Measurements from ENCODE around the gene IRX5. TPM values are rescaled to one million over a fixed set of nuclear protein-coding genes. Genes with fewer than 3 reads are reported as not detected.

Gene IRX5
- under 1 TPM in 2 of 3 donors, not detected in 1; 0.06 to 0.24 TPM for polyA plus RNA-seq

DNA sequence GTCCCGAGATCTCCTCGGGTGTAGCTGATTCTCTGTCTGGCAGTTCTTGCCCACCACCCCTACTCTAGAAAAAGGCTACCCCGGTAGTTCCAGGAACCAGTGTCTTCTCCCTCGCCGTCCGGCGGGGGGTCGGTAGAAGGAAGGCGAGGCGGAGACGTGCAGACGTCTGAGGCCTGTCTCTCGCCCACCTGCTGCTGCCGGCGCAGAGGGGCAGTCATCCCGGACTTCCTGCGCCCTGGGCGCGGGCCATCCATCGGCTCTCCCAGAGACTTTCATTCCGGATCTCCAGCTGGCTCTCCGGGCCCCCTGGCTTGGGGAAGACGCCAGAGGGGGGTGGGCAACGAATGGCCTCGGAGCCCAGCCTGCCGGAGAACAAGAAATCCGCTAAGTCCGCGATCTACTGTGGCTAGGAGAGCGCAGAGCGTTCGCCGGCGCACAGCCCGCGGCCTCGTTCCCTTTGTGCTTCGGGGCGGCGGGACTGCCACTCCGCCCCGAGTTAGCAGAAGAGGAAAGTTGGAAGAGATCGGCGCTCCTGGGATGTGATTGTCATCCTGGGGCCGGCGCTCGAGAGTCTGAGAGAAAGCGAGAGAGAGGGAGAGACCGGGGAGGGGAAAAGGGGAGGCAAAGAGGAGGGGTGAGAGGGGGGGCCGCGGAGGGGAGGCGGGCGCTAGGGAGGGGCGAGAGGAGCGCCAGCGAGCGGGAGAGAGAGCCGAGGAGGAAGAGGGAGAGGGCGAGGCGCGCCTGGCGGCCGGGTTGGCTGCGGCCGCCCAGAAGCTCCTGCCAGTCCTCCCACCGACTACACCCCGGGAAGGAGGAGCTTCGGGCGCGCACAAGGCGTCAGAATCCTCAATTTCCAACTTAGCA lies at the start of gene IRX5:
Gene IRX5 (plus strand): TSS at position 861 of the 864 bp plus-strand sequence. CDS start 334 bp downstream, outside the sequence.
- 1% methylated on average over 66 to 71 of the region's 71 CpGs for WGBS, 3 donors
- H3K27ac ChIP-seq (ENCODE audit: low read depth, low read length) = no peak within 1 kb of the TSS

DNA sequence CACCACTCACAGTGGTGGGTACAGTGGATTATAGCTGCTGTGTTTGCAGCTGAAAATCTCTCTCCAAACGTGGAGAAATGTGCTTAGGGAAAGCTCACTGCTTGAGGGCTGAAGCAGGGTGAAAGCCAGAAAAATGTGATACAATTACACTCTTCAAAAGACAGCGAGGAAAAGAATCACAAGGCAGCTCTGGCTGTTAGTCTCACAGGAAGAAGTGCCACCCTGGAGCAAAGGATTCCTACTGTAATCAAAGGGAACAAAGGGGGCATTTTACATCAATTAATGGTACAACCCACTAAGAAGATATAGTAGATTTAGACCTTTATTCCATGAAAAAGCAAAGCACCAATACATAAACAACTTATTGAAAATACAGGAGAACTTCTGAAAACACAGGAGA lies 48.1 kb upstream of the IRX5 start:
- WGBS, 3 donors = 39 to 56% (median 49%) methylated on average over 2 of the region's 2 CpGs

DNA sequence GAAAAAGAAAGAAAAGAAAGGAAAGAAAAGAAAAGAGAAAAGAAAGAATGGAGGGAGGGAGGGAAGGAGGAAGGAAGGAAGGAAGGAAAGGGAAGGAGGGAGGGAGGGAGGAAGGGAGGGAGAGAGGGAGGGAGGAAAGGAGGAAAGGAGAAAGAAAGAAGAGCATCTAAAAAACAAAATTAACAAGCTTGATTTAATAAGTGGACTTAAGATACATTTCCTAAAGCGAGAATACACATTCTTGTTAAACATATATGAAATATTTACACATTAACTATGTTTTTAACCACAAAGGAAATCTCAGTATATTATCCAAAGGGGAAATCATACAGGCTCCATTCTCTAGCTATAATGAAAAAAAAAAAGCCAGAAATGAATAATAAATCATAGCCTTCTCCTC lies 47.3 kb upstream of the IRX5 start:
- H3K27ac ChIP-seq (ENCODE audit: low read depth, low read length) = no peak overlapping the region
- WGBS, 3 donors = 84 to 94% (median 88%) methylated on average over 1 of the region's 1 CpG

More for the DNA sequence above, 48.1 kb upstream of the IRX5 start:
- no peak overlapping the region for H3K27ac ChIP-seq (ENCODE audit: low read depth, low read length)

DNA sequence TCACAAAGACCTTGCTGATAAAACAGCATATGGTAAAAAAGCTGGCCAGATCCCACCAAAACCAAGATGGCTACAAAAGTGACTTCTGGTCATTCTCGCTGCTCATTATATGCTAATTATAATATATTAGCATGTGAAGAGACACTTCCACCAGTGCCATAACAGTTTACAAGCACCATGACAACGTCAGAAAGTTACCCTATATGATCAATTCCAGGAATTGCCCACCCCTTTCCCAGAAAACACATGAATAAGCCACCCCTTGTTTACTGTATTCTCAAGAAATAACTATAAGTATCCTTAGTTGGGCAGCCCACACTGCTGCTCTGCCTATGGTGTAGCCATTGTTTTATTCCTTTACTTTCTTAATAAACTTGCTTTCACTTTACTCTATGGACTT lies 44.6 kb upstream of the IRX5 start:
- no peak overlapping the region for H3K27ac ChIP-seq (ENCODE audit: low read depth, low read length)
- WGBS, 3 donors = 71 to 88% (median 80%) methylated on average over 2 of the region's 2 CpGs

DNA sequence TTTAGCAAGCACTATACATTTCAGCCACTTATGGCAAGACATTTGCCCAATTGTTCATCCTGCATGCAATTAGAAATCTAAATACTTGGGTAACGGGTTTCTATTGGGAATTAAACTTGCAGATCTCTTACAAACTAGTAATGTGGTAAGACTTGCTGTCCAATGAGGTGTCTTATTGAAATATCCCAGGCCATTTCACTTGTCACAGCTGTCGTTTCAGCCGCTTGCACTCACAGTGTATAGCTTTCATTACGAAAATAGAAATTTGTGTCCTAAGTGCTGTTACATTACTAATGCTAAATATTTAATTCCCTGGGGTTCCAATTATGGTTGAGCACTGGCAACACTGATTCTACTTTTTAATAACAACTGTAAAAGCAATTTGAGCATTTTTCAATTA lies 40.3 kb upstream of the IRX5 start:
- no peak overlapping the region for H3K27ac ChIP-seq (ENCODE audit: low read depth, low read length)
- 70 to 71% (median 71%) methylated on average over 4 of the region's 4 CpGs for WGBS, 3 donors

DNA sequence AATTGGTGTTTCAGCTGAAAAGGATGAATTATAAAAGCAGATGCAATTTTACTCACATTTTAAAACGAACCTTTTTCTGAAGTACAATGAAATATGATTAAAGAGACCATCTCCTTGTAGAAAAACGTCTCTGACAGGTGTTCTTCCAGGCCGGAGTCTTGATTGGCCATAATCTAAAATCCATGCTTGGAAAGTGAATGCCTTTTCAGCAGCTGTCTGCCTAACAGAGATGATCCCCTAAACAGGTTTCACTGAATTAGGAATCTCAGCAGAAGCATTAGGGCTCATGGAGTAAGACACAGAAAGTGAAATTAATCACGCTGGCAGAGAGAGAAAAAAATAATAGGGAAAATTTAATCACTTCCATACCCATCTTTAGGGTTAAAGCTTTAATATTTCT lies 39.3 kb upstream of the IRX5 start:
- 53 to 66% (median 64%) methylated on average over 4 of the region's 4 CpGs for WGBS, 3 donors
- H3K27ac ChIP-seq (ENCODE audit: low read depth, low read length) = no peak overlapping the region

DNA sequence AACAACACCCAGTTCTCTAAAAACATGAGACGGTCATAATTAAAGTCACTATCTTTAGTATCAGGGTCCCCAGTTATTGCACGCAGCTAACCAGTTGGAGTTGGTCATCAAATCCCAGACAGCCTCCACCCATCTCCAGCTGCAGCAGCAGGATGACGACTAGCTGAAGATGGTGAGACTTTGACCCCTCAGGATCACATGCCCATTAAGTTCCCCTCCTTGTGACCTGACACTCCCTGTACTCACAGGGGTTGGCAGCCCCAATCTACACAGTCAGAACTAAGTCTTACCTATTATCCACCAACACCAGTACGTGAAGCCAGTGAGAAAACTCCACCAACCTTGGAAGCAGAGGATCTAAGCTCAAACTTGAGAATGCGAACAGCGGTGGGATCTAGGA lies 37.7 kb upstream of the IRX5 start:
- WGBS, 3 donors = 79 to 87% (median 87%) methylated on average over 6 of the region's 6 CpGs
- no peak overlapping the region for H3K27ac ChIP-seq (ENCODE audit: low read depth, low read length)

DNA sequence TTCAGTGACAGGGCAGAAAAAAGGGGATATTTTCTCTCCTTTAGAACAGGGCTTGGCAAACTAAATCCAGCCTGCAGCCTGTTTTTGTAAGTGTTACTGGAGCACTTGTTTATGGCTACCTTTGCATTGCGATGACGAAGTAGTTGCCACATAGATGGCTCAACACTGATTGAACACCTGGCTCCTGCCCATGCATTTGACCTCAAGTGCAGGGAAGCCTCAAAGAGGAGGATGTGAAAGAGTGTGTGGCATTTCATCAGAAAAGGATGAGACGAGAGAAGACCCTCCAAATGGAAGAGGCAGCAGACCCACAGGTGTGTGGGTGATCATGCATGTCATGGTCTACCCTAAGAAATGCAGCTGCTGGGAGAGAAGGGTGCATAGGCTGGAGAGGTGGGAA lies 32.7 kb upstream of the IRX5 start:
- no peak overlapping the region for H3K27ac ChIP-seq (ENCODE audit: low read depth, low read length)
- WGBS, 3 donors = 72 to 83% (median 83%) methylated on average over 3 of the region's 3 CpGs

DNA sequence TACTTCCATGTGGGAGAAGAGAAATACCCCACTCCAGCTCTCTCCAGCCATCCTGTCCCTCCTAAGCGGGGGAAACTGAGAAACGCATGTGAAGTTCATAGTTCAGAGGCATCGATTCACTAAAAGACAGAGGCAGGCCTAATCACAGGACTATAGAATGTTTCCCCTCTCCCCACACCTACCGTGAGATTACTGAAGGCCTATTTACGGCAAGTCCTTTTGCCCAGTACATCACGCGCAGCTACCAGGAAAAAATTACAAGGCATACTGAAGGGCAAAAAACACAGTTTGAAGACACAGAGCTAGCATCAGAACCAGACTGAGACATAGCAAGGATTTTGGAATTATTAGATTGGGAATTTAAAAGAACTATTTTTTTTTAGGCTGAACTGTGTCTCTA lies 29.1 kb upstream of the IRX5 start:
- 91 to 95% (median 93%) methylated on average over 7 of the region's 7 CpGs for WGBS, 3 donors
- no peak overlapping the region for H3K27ac ChIP-seq (ENCODE audit: low read depth, low read length)

DNA sequence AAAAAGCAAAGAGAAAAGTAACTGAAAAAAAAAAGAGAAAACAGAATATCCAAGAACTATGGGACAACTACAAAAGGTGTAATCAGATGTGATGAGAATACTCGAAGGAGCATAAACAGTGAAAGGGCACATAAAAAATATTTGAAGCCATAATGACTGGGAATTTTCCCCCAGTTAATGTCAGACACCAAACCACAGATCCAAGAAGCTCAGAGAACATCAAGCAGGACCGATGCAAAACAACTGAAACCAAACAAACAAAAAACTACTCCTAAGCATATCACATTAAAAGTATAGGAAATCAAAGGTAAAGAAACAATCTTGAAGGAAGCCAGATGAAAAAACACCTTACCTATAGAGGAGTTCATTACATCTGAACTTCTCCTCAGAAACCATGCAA lies 27.6 kb upstream of the IRX5 start:
- 85 to 95% (median 93%) methylated on average over 2 of the region's 2 CpGs for WGBS, 3 donors
- no peak overlapping the region for H3K27ac ChIP-seq (ENCODE audit: low read depth, low read length)

DNA sequence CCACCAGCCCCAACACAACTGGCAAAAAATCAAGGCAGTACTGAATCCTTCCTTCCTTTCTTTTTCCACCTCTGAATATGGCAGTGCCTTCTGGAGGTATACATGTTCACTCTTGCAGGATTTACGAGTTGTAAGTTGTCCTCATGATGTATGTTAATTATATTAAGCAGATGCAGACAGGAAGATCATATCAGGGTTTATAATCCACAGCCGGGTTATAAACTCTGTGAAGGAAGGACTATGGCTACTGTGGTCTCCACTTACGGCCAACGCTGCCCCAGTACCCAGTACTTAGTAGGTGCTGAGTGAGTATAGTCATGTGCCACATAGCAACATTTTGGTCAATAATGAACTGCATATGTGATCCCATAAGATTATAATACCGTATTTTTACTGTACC lies 19.6 kb upstream of the IRX5 start:
- 75 to 83% (median 82%) methylated on average over 5 of the region's 5 CpGs for WGBS, 3 donors

DNA sequence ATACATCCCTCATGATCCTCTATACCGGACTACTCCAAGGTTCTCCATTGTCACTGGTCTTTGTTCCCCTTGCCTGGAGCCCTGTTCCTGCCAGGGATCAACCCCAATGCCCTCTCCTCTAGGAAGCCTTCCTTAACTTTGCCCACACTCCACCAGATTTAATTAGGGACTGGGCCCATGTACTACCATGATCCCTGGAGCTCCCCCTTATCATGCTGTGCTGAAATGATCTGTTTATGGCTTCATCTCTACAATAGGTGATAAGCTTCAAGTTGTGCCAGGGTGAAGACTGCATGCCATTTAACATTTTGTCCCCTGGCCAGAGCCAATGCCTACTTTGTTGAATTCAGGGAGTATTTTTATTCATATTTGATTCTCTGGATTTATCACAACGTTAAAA lies 17.9 kb upstream of the IRX5 start:
- H3K27ac ChIP-seq (ENCODE audit: low read depth, low read length) = no peak overlapping the region
- 83 to 84% (median 83%) methylated on average over 2 of the region's 2 CpGs for WGBS, 3 donors

More for the DNA sequence above, 19.6 kb upstream of the IRX5 start:
- H3K27ac ChIP-seq (ENCODE audit: low read depth, low read length) = no peak overlapping the region

DNA sequence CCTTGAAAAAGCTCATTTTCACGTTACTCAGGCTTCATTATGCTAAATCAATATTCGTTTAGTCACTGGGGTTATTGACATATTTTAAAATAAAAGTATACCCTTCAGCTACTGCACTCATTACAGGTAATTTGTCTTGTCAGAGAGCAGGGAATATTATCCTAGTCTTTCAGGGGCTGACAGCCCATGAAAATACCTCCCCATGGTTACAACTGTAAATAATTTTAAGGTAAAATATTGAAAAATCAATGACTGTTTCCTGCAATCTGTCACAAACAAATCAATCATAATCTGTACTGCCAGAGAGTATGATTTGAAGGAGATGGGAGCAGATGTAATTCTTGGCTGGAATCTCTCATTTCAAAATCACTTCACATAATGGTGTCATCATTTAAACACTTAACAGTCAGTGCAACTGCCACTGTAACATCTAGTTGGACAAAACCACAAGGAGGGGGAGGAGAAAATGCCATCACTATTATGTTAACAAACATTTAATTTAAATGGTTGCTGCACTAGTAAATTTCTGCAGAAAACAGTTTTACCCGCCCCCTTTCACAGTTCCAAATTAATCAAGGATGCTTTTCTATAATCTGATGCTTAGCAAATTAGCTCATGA lies 9.3 kb upstream of the IRX5 start:
- 77 to 92% (median 83%) methylated on average over 3 of the region's 3 CpGs for WGBS, 3 donors
- no peak overlapping the region for H3K27ac ChIP-seq (ENCODE audit: low read depth, low read length)

DNA sequence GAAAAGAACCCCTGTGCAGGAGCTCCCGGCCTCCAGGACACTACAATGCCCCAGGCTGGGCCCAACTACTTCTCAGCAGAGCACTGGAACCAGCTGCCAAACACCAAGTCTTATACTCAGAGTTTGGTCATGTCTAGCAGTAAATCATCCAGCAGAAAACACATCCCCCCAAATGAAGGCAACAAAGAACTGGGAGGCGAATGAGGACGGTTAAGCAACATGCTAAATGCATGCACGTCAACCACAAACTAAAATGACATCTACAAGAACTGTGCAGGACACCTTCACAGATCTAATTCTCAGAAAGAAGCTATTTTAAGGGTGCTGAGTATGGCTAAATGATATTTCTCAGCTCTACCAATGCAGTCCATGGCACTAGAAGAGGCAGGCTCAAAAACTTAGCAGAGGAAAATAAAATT lies 7.6 kb upstream of the IRX5 start:
- WGBS, 3 donors = 72 to 94% (median 82%) methylated on average over 4 of the region's 4 CpGs
- H3K27ac ChIP-seq (ENCODE audit: low read depth, low read length) = no peak overlapping the region

DNA sequence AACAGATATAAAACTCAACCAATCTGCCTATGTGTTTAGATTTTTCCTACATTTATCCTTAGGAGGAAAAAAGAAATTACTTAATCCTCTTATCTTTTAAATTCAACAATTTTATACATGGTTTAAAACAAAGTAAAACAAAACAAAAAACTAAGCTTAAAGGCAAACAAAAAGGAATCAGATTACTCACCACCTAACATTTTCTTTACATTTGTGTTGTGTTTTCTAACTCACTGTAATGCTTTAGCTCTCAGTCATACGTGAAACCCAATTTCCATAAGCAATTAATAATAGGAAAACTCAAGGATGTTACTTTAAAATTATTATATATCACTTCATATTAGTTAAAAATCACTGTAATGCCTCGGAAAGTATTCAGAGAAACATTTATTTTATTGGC lies 6.7 kb upstream of the IRX5 start:
- H3K27ac ChIP-seq (ENCODE audit: low read depth, low read length) = no peak overlapping the region
- 86 to 94% (median 89%) methylated on average over 2 of the region's 2 CpGs for WGBS, 3 donors

DNA sequence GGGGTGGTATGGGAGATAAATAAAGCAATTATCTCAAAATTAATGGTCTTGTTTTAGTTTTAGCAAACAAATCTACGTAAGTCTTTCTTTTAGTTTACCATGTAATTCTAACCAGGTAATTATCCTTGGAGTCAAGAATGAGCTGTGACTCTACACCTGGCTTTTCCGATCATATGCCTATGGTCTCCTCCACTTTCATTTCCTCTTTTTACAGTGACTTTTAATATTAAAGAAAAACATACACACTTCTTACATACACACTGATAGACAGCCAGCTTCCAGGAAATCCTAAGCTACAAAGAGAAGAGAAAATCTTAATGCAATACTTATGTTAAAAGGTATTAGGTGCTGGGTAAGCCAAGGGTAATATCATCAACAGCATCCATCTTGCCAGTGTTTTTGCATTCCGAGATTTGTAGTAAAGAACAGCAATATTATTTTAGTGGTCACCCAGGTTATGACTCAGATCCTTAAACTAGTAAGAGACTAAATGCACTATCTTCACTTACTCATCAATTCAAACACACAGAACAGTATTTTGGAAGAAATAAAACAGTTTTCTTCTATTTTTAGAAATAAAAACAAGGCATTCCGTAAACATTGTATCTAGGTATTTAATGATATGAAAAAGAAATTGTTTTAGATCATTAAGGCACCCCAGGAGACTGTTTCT lies 4.4 kb upstream of the IRX5 start:
- no peak overlapping the region for H3K27ac ChIP-seq (ENCODE audit: low read depth, low read length)
- 65 to 76% (median 69%) methylated on average over 4 of the region's 4 CpGs for WGBS, 3 donors

DNA sequence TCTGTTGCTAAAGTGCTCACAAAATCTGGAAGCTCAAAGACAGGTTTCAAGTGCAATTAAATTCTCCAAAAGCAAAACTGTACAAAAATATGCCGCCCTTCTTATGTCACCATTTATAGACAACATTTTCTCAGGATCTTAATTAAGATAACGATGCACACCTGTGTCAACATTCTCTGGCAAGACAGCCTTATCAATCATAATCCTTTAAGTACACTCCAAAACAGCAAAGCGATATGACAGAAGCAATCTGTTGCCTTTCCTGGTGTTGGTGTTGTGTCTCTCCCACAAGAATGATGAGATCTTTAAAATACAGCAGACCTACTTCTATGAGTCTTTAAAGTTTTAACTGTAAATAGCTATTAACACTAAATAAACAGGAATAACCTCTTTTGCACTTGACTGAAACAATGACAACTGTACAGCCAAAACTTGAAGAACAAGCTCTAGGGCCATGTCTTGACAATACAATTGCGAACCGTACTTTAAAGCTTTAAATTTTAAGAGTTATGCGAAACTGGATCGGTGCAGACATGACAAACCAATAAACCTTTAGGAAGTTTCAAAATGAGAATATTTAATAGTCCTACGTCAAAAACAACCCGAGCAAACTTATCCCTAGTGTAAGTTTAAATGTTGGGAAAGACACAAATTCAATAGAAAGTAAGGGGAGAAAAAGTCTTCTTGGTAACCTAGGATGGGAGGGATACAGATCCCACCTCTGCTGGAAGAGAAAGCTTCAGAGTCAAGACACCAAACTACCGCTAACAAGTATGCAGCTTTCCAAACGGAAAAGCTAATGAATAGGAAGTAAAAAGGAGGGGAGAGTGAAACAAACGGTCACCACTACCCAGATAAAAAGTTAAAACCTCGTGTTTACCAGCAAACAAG lies 3.3 kb upstream of the IRX5 start:
- H3K27ac ChIP-seq (ENCODE audit: low read depth, low read length) = no peak overlapping the region
- 24 to 31% (median 29%) methylated on average over 13 of the region's 13 CpGs for WGBS, 3 donors

DNA sequence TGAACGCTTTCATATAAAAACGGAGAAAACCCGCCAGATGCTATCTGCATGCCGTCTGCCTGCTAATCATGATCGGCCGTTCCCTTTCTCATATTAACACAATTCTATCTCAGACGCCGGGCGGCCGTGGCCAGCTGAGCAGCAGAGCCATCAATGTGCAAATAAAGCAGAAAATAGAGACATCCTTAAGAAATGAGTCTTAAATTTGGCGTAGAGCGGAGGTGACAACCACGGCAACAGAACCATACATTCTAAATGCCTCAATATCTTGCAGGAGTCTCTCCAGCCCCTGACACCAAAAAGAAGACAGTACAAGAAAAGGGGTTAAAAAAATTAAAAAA lies 2.7 kb upstream of the IRX5 start:
- WGBS, 3 donors = 6 to 7% (median 6%) methylated on average over 13 of the region's 13 CpGs
- H3K27ac ChIP-seq (ENCODE audit: low read depth, low read length) = no peak overlapping the region

Measured in adipose tissue (tissue), 3 donors.